HFF-Myc (cell line): ENCODE results near the gene DUSP11.
"Not testable (repeated sequence)": the region's sequence is repeated elsewhere in the genome, so short reads cannot be mapped to it uniquely, and the experiment has no call there.

Experiments used
- DNase-seq: peaks from one replicate; pipeline ENCODE4 v3.0.0-alpha.2; 2011; ENCODE audit warnings: low read depth; ENCODE audit errors: extremely low read depth
- H3K4me3 ChIP-seq: replicated peaks from 2 replicates; pipeline ENCODE4 v1.5.1; 2011; ENCODE audit warnings: low read depth, mild to moderate bottlenecking, control low read depth, low read length
- CTCF ChIP-seq: IDR thresholded peaks from 2 replicates; pipeline ENCODE4 v1.5.1; 2012; ENCODE audit warnings: mild to moderate bottlenecking, low read depth, low read length, control low read depth; ENCODE audit errors: missing control alignments

The DUSP11 gene

DNA sequence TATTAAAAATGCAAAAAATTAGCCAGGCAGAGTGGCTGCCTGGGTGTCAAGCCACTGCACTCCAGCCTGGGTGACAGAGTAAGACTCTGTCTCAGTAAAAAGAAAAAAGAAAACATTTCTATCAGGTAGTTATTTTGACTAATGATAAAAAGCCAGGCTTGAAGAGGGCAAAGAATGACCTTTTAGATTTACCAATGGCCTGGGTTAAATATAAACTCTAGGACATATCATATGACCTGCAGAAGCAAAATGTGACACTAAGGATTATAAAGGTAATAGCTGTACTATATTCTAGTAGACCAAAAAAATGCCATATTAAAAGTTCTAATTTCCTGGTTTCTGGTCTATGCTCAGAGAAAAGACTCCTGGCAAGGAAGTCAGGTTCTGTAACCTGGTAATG is 32.7 kb upstream of the DUSP11 start:
- TF ChIP-seq CTCF, result no peak
- no peak for DNase-seq
- H3K4me3 ChIP-seq, result no peak overlapping the region

DNA sequence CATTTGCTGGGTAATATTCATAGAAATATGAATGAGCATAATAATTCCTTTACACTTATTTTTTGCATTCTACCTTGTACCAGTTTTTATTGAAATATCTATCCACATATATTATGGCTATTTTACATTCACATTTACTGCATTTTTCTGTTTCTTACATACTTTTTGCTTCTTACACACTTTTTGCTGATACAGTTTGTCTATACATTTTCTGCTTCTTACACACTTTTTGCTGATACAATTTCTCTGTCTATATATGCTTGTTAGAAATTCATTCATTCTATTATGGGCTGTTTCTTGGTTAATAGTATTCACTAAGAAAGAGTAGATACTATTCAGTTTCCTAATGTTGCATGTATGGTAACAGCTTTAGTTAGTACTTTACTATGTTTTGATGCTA is 32.0 kb upstream of the DUSP11 start:
- DNase-seq, result no peak
- TF ChIP-seq CTCF, result no peak

DNA sequence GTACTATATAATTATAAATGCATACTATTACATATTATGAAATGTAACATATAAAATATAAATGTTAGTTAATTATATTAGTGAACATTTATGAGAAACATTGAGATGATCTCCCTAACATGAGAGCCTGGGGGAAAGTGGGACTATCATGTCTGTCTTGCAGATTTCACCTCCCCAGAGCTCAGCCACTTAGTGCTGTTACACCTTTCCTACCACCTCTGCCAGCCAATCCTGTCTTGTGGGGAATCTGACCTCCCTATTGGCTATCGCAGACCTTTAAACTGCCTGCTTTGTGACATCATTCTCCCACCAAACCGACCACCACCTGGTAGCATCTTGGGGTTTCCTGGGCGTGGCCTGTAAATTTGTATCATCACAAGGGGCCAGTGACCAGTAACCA is 4.0 kb upstream of the DUSP11 start, which contains the start of gene C2orf78:
TSS of gene C2orf78 (plus strand) at position 301 of the 400 bp plus-strand sequence. CDS start 127 bp downstream, outside the sequence.
- DNase-seq, H3K4me3 ChIP-seq: not testable (repeated sequence)

More for the DNA sequence above, 32.0 kb upstream of the DUSP11 start:
- no peak overlapping the region for H3K4me3 ChIP-seq

- not testable (repeated sequence) for DNase-seq, H3K4me3 ChIP-seq
Measured at GRCh38 chr2:73783402-73783801, 3.5 kb upstream of the DUSP11 start.

GRCh38 chr2:73780237-73780582 is 307 bp upstream of the DUSP11 start:
- no peak for DNase-seq
- no peak for TF ChIP-seq CTCF
- H3K4me3 ChIP-seq, result peak overlapping the region; percentile 77

DNA sequence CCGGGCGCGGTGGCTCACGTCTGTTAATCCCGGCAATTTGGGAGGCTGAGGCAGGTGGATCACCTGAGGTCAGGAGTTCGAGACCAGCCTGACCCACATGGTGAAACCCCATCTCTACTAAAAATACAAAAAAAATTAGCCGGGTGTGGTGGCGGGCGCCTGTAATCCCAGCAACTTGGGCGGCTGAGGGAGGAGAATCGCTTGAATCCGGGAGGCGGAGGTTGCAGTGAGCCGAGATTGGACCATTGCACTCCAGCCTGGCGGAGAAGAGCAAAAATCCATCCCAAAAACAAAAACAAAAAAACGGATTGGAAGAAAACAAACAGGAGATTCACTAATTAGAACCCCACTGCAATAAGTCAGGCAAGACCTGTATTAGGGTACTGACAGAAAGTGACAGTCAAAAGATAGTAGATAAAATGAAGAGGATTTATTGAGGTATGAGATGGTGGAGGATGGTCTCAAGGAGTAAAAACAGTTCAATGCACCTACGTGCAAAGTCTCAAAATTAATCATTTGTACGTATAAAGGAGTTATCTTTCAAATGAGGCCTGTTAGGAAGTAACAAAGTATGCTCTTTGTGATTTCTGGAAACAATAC is 936 bp downstream of the DUSP11 start:
- peak overlapping the region; percentile 77 for H3K4me3 ChIP-seq
- not testable (repeated sequence) for DNase-seq

DNA sequence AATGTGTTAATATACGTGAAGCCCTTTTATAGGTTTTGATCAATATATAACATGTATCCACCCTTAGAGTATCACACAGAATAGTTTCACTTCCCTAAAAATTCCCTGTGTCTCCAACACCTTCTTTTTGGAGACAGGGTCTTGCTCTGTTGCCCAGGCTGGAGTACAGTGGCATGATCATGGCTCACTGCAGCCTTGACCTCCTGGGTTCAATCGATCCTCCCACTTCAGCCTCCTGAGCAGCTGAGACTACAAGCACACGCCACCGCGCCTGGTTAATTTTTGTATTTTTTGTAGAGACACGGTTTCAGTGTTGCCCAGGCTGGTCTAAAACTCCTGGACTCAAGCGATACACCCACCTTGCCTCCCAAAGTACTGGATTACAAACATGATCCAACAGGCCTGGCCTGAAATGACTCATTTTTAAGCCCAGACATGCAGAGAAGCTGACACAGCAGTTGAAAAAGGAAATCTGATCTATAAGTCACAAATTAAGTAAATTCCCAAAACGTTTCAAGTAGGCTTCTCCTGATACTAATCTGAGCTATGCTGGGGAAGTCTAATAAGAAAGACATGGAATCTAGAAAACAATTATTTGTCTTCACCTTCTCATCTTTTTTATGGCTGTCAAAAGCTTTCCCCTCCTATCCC is 2.9 kb downstream of the DUSP11 start:
- TF ChIP-seq CTCF, result no peak
- peak; percentile 33 for DNase-seq

GRCh38 chr2:73776381-73776780 is 3.5 kb downstream of the DUSP11 start:
- H3K4me3 ChIP-seq, result no peak overlapping the region
- no peak for TF ChIP-seq CTCF
- no peak for DNase-seq

More for the DNA sequence above, 2.9 kb downstream of the DUSP11 start:
- no peak overlapping the region for H3K4me3 ChIP-seq
